HepG2 (cell line): Measurements from ENCODE around the gene POLR2F.

Experiments
- ATF1 ChIP-seq: IDR thresholded peaks from 2 replicates; pipeline ENCODE4 v1.6.1; 2016; ENCODE audit warnings: mild to moderate bottlenecking, control low read depth
- IRF2 ChIP-seq: IDR thresholded peaks from 2 replicates; pipeline ENCODE4 v1.6.1; 2018; ENCODE audit warnings: missing genetic modification reagents, missing compliant biosample characterization
- MAX ChIP-seq: IDR thresholded peaks from 2 replicates; pipeline ENCODE4 v1.6.1; 2012; ENCODE audit warnings: inconsistent platforms
- SIN3B ChIP-seq: fragments of 150-350 bp; IDR thresholded peaks from 2 replicates; pipeline ENCODE4 v1.6.1; 2014; ENCODE audit warnings: low read length
- TP53 ChIP-seq: sonication (generic); formaldehyde crosslinking; conservative IDR thresholded peaks from 2 replicates; pipeline ENCODE4 v1.4.0; 2020; ENCODE audit warnings: missing genetic modification reagents
- ZMYM4 ChIP-seq: sonication (generic); formaldehyde crosslinking; IDR thresholded peaks from 2 replicates; pipeline ENCODE4 v1.8.1; 2023; ENCODE audit warnings: mild to moderate bottlenecking, missing genetic modification reagents
- ZNF121 ChIP-seq: sonication (generic); formaldehyde crosslinking; IDR thresholded peaks from 2 replicates; pipeline ENCODE4 v1.5.0; 2020; ENCODE audit warnings: mild to moderate bottlenecking, missing genetic modification reagents
- TF ChIP-seq, protein P1 (sequence below): fragments of 450-650 bp; IDR thresholded peaks from 2 replicates; pipeline ENCODE4 v1.6.1; 2017; ENCODE audit warnings: mild to moderate bottlenecking

- TF ChIP-seq SIN3B (no peak), ZNF121 (no peak), TP53 (no peak), MAX (no peak), IRF2 (no peak), ZMYM4 (CRISPR knock-in tag) (no peak), ATF1 (no peak)
- TF ChIP-seq, protein P1, sequence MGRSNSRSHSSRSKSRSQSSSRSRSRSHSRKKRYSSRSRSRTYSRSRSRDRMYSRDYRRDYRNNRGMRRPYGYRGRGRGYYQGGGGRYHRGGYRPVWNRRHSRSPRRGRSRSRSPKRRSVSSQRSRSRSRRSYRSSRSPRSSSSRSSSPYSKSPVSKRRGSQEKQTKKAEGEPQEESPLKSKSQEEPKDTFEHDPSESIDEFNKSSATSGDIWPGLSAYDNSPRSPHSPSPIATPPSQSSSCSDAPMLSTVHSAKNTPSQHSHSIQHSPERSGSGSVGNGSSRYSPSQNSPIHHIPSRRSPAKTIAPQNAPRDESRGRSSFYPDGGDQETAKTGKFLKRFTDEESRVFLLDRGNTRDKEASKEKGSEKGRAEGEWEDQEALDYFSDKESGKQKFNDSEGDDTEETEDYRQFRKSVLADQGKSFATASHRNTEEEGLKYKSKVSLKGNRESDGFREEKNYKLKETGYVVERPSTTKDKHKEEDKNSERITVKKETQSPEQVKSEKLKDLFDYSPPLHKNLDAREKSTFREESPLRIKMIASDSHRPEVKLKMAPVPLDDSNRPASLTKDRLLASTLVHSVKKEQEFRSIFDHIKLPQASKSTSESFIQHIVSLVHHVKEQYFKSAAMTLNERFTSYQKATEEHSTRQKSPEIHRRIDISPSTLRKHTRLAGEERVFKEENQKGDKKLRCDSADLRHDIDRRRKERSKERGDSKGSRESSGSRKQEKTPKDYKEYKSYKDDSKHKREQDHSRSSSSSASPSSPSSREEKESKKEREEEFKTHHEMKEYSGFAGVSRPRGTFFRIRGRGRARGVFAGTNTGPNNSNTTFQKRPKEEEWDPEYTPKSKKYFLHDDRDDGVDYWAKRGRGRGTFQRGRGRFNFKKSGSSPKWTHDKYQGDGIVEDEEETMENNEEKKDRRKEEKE, result no peak
These were observed 13.6 kb downstream of the POLR2F start for GRCh38 chr22:37967147-37967546.
